Endodermal cell (in vitro differentiated cells): ENCODE data around the gene PXDC1. TPM values are rescaled to one million over a fixed set of nuclear protein-coding genes. Genes with fewer than 3 reads are reported as not detected.

Experiments used
- DNase-seq: peaks from one replicate; pipeline ENCODE4 v3.0.0-alpha.2; 2017
- H3K27ac ChIP-seq: 2 replicates; pipeline ENCODE4 v1.5.1; 2013; ENCODE audit warnings: mild to moderate bottlenecking, low read depth, low read length, moderate library complexity
- H3K27me3 ChIP-seq: 2 replicates; pipeline ENCODE4 v1.6.1; 2013; ENCODE audit warnings: mild to moderate bottlenecking, low read length, moderate library complexity; ENCODE audit not compliant: insufficient read depth, control insufficient read depth, poor library complexity, severe bottlenecking
- H3K36me3 ChIP-seq: 2 replicates; pipeline ENCODE4 v1.7.0; 2013; ENCODE audit warnings: mild to moderate bottlenecking, low read length, moderate library complexity; ENCODE audit not compliant: control insufficient read depth, insufficient read depth
- H3K4me1 ChIP-seq: one replicate; pipeline ENCODE4 v1.7.0; 2013; ENCODE audit warnings: low read length; ENCODE audit not compliant: control insufficient read depth, insufficient read depth
- H3K4me3 ChIP-seq: 2 replicates; pipeline ENCODE4 v1.5.1; 2013; ENCODE audit warnings: mild to moderate bottlenecking, low read length, moderate library complexity
- H3K9ac ChIP-seq: 2 replicates; pipeline ENCODE4 v1.6.1; 2013; ENCODE audit warnings: mild to moderate bottlenecking, low read length, moderate library complexity; ENCODE audit not compliant: poor library complexity, severe bottlenecking; ENCODE audit errors: extremely low read depth
- H3K9me3 ChIP-seq: 2 replicates; pipeline ENCODE4 v1.6.1; 2013; ENCODE audit warnings: mild to moderate bottlenecking, low read length, moderate library complexity; ENCODE audit not compliant: control insufficient read depth
- H3K27ac Mint-ChIP-seq: 2 replicates; pipeline ENCODE4 v1.8.0; 2020; ENCODE audit warnings: mixed read lengths
- H3K27me3 Mint-ChIP-seq: 2 replicates; pipeline ENCODE4 v1.8.0; 2021; ENCODE audit warnings: mild to moderate bottlenecking, mixed read lengths; ENCODE audit not compliant: insufficient read depth
- H3K36me3 Mint-ChIP-seq: 2 replicates; pipeline ENCODE4 v1.8.0; 2020; ENCODE audit warnings: low read depth, mixed read lengths
- H3K4me1 Mint-ChIP-seq: 2 replicates; pipeline ENCODE4 v1.8.0; 2020; ENCODE audit warnings: mixed read lengths
- H3K4me3 Mint-ChIP-seq: 2 replicates; pipeline ENCODE4 v1.8.0; 2020; ENCODE audit warnings: mild to moderate bottlenecking, moderate library complexity, mixed read lengths
- H3K9me3 Mint-ChIP-seq: 2 replicates; pipeline ENCODE4 v1.8.0; 2020; ENCODE audit warnings: mild to moderate bottlenecking, mixed read lengths
- WGBS, 2 experiments: methylation state at CpG; one replicate each; pipeline versions ENCODE4 v1.1.5 to v1.1.7; 2013; ENCODE audit warnings: missing lambda C conversion rate in 2 of 2, mixed read lengths in 1 of 2; ENCODE audit not compliant: insufficient coverage in 1 of 2, insufficient read length in 1 of 2; 5-methylcytosine and 5-hydroxymethylcytosine counted together
- total RNA-seq, 2 donors: library from RNA; stranded (reverse); fragmentation: NEBNext Ultra II Directional in 1 of 2; extraction: Animal tissue kit (Norgen Biotek cat#: 25700) in 1 of 2; gene quantifications; 2 replicates in 1 of 2; 3 replicates in 1 of 2; pipeline ENCODE4 v1.2.1, GENCODE V29; 2021
- TF ChIP-seq, protein P1 (sequence below): fragments of 200-600 bp; sonication (generic); conservative IDR thresholded peaks from 2 replicates; pipeline ENCODE4 v1.5.0; 2021; ENCODE audit warnings: antibody characterized with exemption, mild to moderate bottlenecking

The PXDC1 gene
- total RNA-seq, 2 donors from 2014 or later: 3.3 to 4.6 TPM

- no peaks in the 10 kb centered on the region for H3K27me3 ChIP-seq
- 92 to 95% methylated on average over 2 of the region's 2 CpGs for WGBS, 2 experiments
Measured at GRCh38 chr6:3707024-3707423, 44.5 kb downstream of the PXDC1 start.

DNA sequence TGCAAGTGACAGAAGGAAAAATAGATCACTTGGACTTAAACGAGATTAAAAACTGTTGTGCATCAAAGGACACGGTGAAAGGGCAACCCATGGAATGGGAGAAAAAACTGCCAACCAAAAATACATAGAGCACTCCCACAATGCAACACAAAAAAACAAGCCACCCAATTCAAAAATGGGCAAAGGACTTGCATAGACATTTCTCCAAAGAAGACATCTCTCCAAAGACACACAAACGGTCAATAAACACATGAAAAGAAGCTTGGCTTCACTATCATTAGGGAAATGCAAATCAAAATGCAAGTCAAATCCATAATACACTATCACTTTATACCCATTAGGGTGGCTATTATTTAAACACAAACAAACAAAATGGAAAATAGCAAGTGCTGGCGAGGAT, 45.0 kb downstream of the PXDC1 start:
- no peaks in the 10 kb centered on the region for H3K4me1 ChIP-seq
- no peak overlapping the region for H3K9ac ChIP-seq
- H3K36me3 ChIP-seq: no peaks in the 10 kb centered on the region
- Mint-ChIP-seq H3K4me1 (no peaks in the 10 kb centered on the region), H3K27ac (no peak overlapping the region), H3K27me3 (peaks cover 4% of the 10 kb centered on the region), H3K9me3 (peaks cover 12% of the 10 kb centered on the region), H3K4me3 (no peak overlapping the region), H3K36me3 (no peaks in the 10 kb centered on the region)
- DNase-seq: no peak
- H3K9me3 ChIP-seq: no peaks in the 10 kb centered on the region
- H3K27me3 ChIP-seq: no peaks in the 10 kb centered on the region
- H3K4me3 ChIP-seq: no peak overlapping the region
- 87 to 95% methylated on average over 3 to 4 of the region's 4 CpGs for WGBS, 2 experiments
- H3K27ac ChIP-seq: no peak overlapping the region
- TF ChIP-seq, protein P1, sequence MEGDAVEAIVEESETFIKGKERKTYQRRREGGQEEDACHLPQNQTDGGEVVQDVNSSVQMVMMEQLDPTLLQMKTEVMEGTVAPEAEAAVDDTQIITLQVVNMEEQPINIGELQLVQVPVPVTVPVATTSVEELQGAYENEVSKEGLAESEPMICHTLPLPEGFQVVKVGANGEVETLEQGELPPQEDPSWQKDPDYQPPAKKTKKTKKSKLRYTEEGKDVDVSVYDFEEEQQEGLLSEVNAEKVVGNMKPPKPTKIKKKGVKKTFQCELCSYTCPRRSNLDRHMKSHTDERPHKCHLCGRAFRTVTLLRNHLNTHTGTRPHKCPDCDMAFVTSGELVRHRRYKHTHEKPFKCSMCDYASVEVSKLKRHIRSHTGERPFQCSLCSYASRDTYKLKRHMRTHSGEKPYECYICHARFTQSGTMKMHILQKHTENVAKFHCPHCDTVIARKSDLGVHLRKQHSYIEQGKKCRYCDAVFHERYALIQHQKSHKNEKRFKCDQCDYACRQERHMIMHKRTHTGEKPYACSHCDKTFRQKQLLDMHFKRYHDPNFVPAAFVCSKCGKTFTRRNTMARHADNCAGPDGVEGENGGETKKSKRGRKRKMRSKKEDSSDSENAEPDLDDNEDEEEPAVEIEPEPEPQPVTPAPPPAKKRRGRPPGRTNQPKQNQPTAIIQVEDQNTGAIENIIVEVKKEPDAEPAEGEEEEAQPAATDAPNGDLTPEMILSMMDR: no peak

More at GRCh38 chr6:3707024-3707423, 44.5 kb downstream of the PXDC1 start:
- Histone ChIP-seq H3K9me3 (no peaks in the 10 kb centered on the region), H3K4me3 (no peak overlapping the region), H3K4me1 (no peaks in the 10 kb centered on the region), H3K27ac (no peak overlapping the region), H3K9ac (no peak overlapping the region), H3K36me3 (no peaks in the 10 kb centered on the region)
- Mint-ChIP-seq H3K4me1 (no peaks in the 10 kb centered on the region), H3K27me3 (peaks cover 4% of the 10 kb centered on the region), H3K27ac (no peak overlapping the region), H3K36me3 (no peaks in the 10 kb centered on the region), H3K9me3 (peaks cover 12% of the 10 kb centered on the region), H3K4me3 (no peak overlapping the region)
- DNase-seq: no peak
- TF ChIP-seq, protein P1: no peak

GRCh38 chr6:3701631-3702030, 49.9 kb downstream of the PXDC1 start:
- Histone ChIP-seq H3K4me1 (no peaks in the 10 kb centered on the region), H3K4me3 (no peak overlapping the region), H3K36me3 (no peaks in the 10 kb centered on the region), H3K9ac (no peak overlapping the region), H3K27ac (no peak overlapping the region), H3K9me3 (peaks cover 13% of the 10 kb centered on the region), H3K27me3 (no peaks in the 10 kb centered on the region)
- DNase-seq: no peak
- H3K36me3 Mint-ChIP-seq: no peaks in the 10 kb centered on the region
- no peak overlapping the region for H3K4me3 Mint-ChIP-seq
- H3K4me1 Mint-ChIP-seq: no peaks in the 10 kb centered on the region
- peaks cover 27% of the 10 kb centered on the region for H3K9me3 Mint-ChIP-seq
- H3K27ac Mint-ChIP-seq: no peak overlapping the region
- H3K27me3 Mint-ChIP-seq: peaks cover 1% of the 10 kb centered on the region
- TF ChIP-seq, protein P1: no peak
- 92 to 94% methylated on average over 4 to 5 of the region's 5 CpGs for WGBS, 2 experiments
